IMR-90 (cell line): ENCODE results near the gene RAB12. TPM values are rescaled to one million over a fixed set of nuclear protein-coding genes. Genes with fewer than 3 reads are reported as not detected.
"Not testable (repeated sequence)": the region's sequence is repeated elsewhere in the genome, so short reads cannot be mapped to it uniquely, and the experiment has no call there.

Experiments
- ATAC-seq: fragments of 200-7000 bp; cut with Tn5 transposase; 2 replicates; pipeline ENCODE4 v1.9.1; 2020; ENCODE audit warnings: low read depth, mild to moderate bottlenecking, moderate library complexity
- BruUV-seq: library from RNA; stranded (reverse); fragments of 400-500 nt; replicated peaks from 2 replicates; lab custom pipeline; 2021; lab: Mats Ljungman, UMichigan
- CTCF ChIA-PET: fragments of 300-600 bp; formaldehyde crosslinking; extraction: SDS; loops from one replicate; lab custom pipeline; 2021; ENCODE audit warnings: antibody characterized with exemption; lab: Yijun Ruan, JAX
- POLR2A ChIA-PET: fragments of 300-600 bp; sonication (Branson Sonifier 250); formaldehyde crosslinking; loops from one replicate; lab custom pipeline; 2022; ENCODE audit warnings: antibody characterized with exemption; ENCODE audit not compliant: unreplicated experiment; lab: Charles Lee
- DNase-seq: peaks from one replicate; pipeline ENCODE4 v3.0.0; 2013
- H2AFZ ChIP-seq: replicated peaks from 2 replicates; pipeline ENCODE3; 2013; ENCODE audit warnings: low read length, mild to moderate bottlenecking; ENCODE audit not compliant: poor library complexity
- H2AK5ac ChIP-seq: 2 replicates; pipeline ENCODE4 v1.6.1; 2013; ENCODE audit warnings: low read depth, low read length, inconsistent platforms
- H2AK9ac ChIP-seq: replicated peaks from 2 replicates; pipeline ENCODE3; 2013; ENCODE audit warnings: mild to moderate bottlenecking, low read depth, low read length, moderate library complexity; ENCODE audit not compliant: poor library complexity
- H2BK120ac ChIP-seq: 2 replicates; pipeline ENCODE4 v1.6.1; 2013; ENCODE audit warnings: low read depth, low read length, inconsistent platforms
- H2BK15ac ChIP-seq: 3 replicates; pipeline ENCODE4 v1.6.1; 2013; ENCODE audit warnings: low read depth, low read length, inconsistent platforms
- H2BK20ac ChIP-seq: 2 replicates; pipeline ENCODE4 v1.6.1; 2013; ENCODE audit warnings: low read depth, mild to moderate bottlenecking, inconsistent platforms, low read length, moderate library complexity
- H2BK5ac ChIP-seq: 2 replicates; pipeline ENCODE4 v1.6.1; 2013; ENCODE audit warnings: mild to moderate bottlenecking, low read depth, low read length, inconsistent platforms; ENCODE audit not compliant: poor library complexity, severe bottlenecking
- H3K14ac ChIP-seq: replicated peaks from 2 replicates; pipeline ENCODE4 v1.6.1; 2013; ENCODE audit warnings: low read depth, low read length, inconsistent platforms
- H3K18ac ChIP-seq: 2 replicates; pipeline ENCODE4 v1.6.1; 2013; ENCODE audit warnings: low read depth, low read length, control low read depth
- H3K23ac ChIP-seq: 2 replicates; pipeline ENCODE4 v1.6.1; 2013; ENCODE audit warnings: low read depth, low read length, inconsistent platforms
- H3K27ac ChIP-seq: 2 replicates; pipeline ENCODE4 v1.5.1; 2013; ENCODE audit warnings: mild to moderate bottlenecking, control low read depth, low read length; ENCODE audit not compliant: insufficient read depth
- H3K27me3 ChIP-seq: 2 replicates; pipeline ENCODE4 v1.6.1; 2013; ENCODE audit warnings: low read length; ENCODE audit not compliant: control insufficient read depth, insufficient read depth
- H3K36me3 ChIP-seq: 2 replicates; pipeline ENCODE4 v1.6.1; 2013; ENCODE audit warnings: low read length, mixed read lengths; ENCODE audit not compliant: control insufficient read depth, insufficient read depth
- H3K4ac ChIP-seq: 2 replicates; pipeline ENCODE4 v1.6.1; 2013; ENCODE audit warnings: low read depth, low read length, inconsistent platforms
- H3K4me1 ChIP-seq: 2 replicates; pipeline ENCODE4 v1.6.1; 2013; ENCODE audit warnings: low read length, mixed read lengths; ENCODE audit not compliant: control insufficient read depth, insufficient read depth
- H3K4me2 ChIP-seq: 2 replicates; pipeline ENCODE4 v1.6.1; 2013; ENCODE audit warnings: low read depth, mild to moderate bottlenecking, control low read depth, low read length, moderate library complexity
- H3K4me3 ChIP-seq: 2 replicates; pipeline ENCODE4 v1.5.1; 2013; ENCODE audit warnings: low read depth, mild to moderate bottlenecking, control low read depth, low read length, moderate library complexity; ENCODE audit not compliant: insufficient read depth
- H3K56ac ChIP-seq: 2 replicates; pipeline ENCODE4 v1.6.1; 2013; ENCODE audit warnings: low read length, inconsistent platforms; ENCODE audit not compliant: insufficient read depth; ENCODE audit errors: extremely low read depth
- H3K79me1 ChIP-seq, 2 experiments: 2 replicates each; pipeline ENCODE4 v1.6.1; 2013; ENCODE audit warnings: low read length in 2 of 2, inconsistent platforms in 1 of 2, low read depth in 1 of 2
- H3K9ac ChIP-seq: 2 replicates; pipeline ENCODE4 v1.6.1; 2013; ENCODE audit warnings: low read depth, low read length, control low read depth
- H3K9me1 ChIP-seq: 2 replicates; pipeline ENCODE4 v1.6.1; 2013; ENCODE audit warnings: low read length, inconsistent platforms; ENCODE audit not compliant: insufficient read depth
- H3K9me3 ChIP-seq: 2 replicates; pipeline ENCODE4 v1.6.1; 2013; ENCODE audit warnings: low read length; ENCODE audit not compliant: control insufficient read depth, insufficient read depth
- H4K20me1 ChIP-seq: 2 replicates; pipeline ENCODE4 v1.6.1; 2013; ENCODE audit warnings: low read length, inconsistent platforms; ENCODE audit not compliant: insufficient read depth
- H4K5ac ChIP-seq: 2 replicates; pipeline ENCODE4 v1.6.1; 2013; ENCODE audit warnings: mild to moderate bottlenecking, low read depth, low read length, control low read depth
- H4K8ac ChIP-seq, 2 experiments: 2 replicates each; pipeline ENCODE4 v1.6.1; 2013; ENCODE audit warnings: low read depth in 2 of 2, low read length in 2 of 2, control low read depth in 1 of 2, inconsistent platforms in 1 of 2
- H4K91ac ChIP-seq: 2 replicates; pipeline ENCODE4 v1.6.1; 2013; ENCODE audit warnings: low read depth, low read length, inconsistent platforms; ENCODE audit not compliant: insufficient read depth
- WGBS, 2 experiments: methylation state at CpG; one replicate each; pipeline versions ENCODE4 v1.1.5 to v1.1.7; 2013; ENCODE audit warnings: missing lambda C conversion rate in 2 of 2; ENCODE audit not compliant: insufficient read length in 1 of 2; ENCODE audit errors: extremely low coverage in 2 of 2; 5-methylcytosine and 5-hydroxymethylcytosine counted together
- dilution Hi-C: fragments of 300-500 bp; cut with HindIII; formaldehyde crosslinking; loops from one replicate; pipeline ENCODE4 v1.14.3; 2018; ENCODE audit warnings: low sequenced_read_pairs; ENCODE audit not compliant: unreplicated experiment
- in situ Hi-C: fragments of 300-500 bp; cut with MboI; formaldehyde crosslinking; loops from 3 replicates; pipeline ENCODE4 v1.14.3; 2019; ENCODE audit warnings: low sequenced_read_pairs, inconsistent platforms, mixed read lengths
- intact Hi-C: fragments of 100-400 bp; cut with micrococcal nuclease; formaldehyde crosslinking; loops from 2 replicates; pipeline ENCODE4 v1.10.0; 2022
- polyA plus RNA-seq, 3 experiments: library from polyadenylated mRNA; depleted of rRNA; stranded (reverse); fragments of >200 nt; gene quantifications; 2 replicates each; pipeline ENCODE4 v1.2.3, GENCODE V29; 2012; ENCODE audit warnings: low replicate concordance in 1 of 3
- total RNA-seq: library from RNA; depleted of rRNA; stranded (reverse); fragments of >200 nt; gene quantifications from 2 replicates; pipeline ENCODE4 v1.2.3, GENCODE V29; 2012

RAB12 gene
- total and polyA plus RNA-seq, 2 of the 4 experiments (the other 2 are of a cell fraction): 14.9 to 19.2 TPM

GRCh38 chr18:8647359-8647758 is 38.1 kb downstream of the RAB12 start:
- H2BK120ac ChIP-seq, CTCF ChIA-PET, H3K4me2 ChIP-seq, H2BK5ac ChIP-seq, intact Hi-C loops, H2AK9ac ChIP-seq, H3K56ac ChIP-seq, H3K9me3 ChIP-seq, H3K14ac ChIP-seq, BruUV-seq, H3K27me3 ChIP-seq, H3K36me3 ChIP-seq, H4K5ac ChIP-seq, H3K23ac ChIP-seq, H3K9ac ChIP-seq, POLR2A ChIA-PET, H3K4ac ChIP-seq, H3K79me1 ChIP-seq, H3K18ac ChIP-seq, H2AFZ ChIP-seq, H4K91ac ChIP-seq, dilution Hi-C loops, H3K27ac ChIP-seq, DNase-seq, H2BK20ac ChIP-seq, ATAC-seq, H4K20me1 ChIP-seq, H2BK15ac ChIP-seq, H3K4me3 ChIP-seq, H4K8ac ChIP-seq, H2AK5ac ChIP-seq, in situ Hi-C loops, H3K4me1 ChIP-seq, H3K9me1 ChIP-seq: not testable (repeated sequence)
- 100% methylated on average over 1 of the region's 3 CpGs; no CpG with 5 or more reads in 1 of the 2 experiments for WGBS, 2 experiments

- H3K9ac ChIP-seq, H4K8ac ChIP-seq, H2BK120ac ChIP-seq, POLR2A ChIA-PET, H2BK5ac ChIP-seq, H4K5ac ChIP-seq, H3K36me3 ChIP-seq, DNase-seq, H2AFZ ChIP-seq, H2BK15ac ChIP-seq, H3K27me3 ChIP-seq, H3K4me3 ChIP-seq, H2BK20ac ChIP-seq, H4K20me1 ChIP-seq, H3K4me2 ChIP-seq, in situ Hi-C loops, H3K9me1 ChIP-seq, H3K56ac ChIP-seq, BruUV-seq, H3K14ac ChIP-seq, H3K18ac ChIP-seq, H2AK5ac ChIP-seq, H3K9me3 ChIP-seq, H2AK9ac ChIP-seq, H4K91ac ChIP-seq, H3K79me1 ChIP-seq, H3K4ac ChIP-seq, ATAC-seq, H3K23ac ChIP-seq, H3K4me1 ChIP-seq, H3K27ac ChIP-seq, dilution Hi-C loops: not testable (repeated sequence)
- intact Hi-C loops: loop anchor here (5.0 to 10.0 kb wide), 2 partner anchors 153 to 496 kb away; no protein-coding TSS in a partner anchor
- CTCF ChIA-PET: interaction anchor here (5.1 kb wide), 1 partner anchor 337 kb away, joined by 19 read pairs; no protein-coding TSS in a partner anchor
- no CpG with 5 or more reads among the region's 7 CpGs for WGBS, 2 experiments
Observed at GRCh38 chr18:8651478-8652261, 42.4 kb downstream of the RAB12 start.
